Spleen (tissue), 7 donors: ENCODE data around the gene ARHGEF7.

Experiments used
- CTCF ChIP-seq, 11 experiments: fragments of 200-600 bp in 7 of 11; fragments of 450-650 bp in 4 of 11; sonication (generic) in 4 of 11; IDR thresholded peaks in 8 of 11; conservative IDR thresholded peaks in 3 of 11; 1 replicate in 7 of 11; 2 replicates in 4 of 11; pipeline versions ENCODE4 v1.4.0 to v1.8.0; 2016 to 2021; ENCODE audit warnings: antibody characterized with exemption in 11 of 11, inconsistent platforms in 4 of 11, mild to moderate bottlenecking in 1 of 11
- POLR2A ChIP-seq, 3 donors: fragments of 450-650 bp; IDR thresholded peaks; one replicate each; pipeline ENCODE4 v1.5.1; 2017; ENCODE audit warnings: antibody characterized with exemption in 3 of 3, mild to moderate bottlenecking in 1 of 3
- POLR2AphosphoS5 ChIP-seq, 3 donors: sonication (generic); formaldehyde crosslinking; IDR thresholded peaks; one replicate each; pipeline ENCODE4 v1.5.1; 2017; ENCODE audit warnings: antibody characterized with exemption in 3 of 3
- donor health status: DM: no; HTN: no; CAD: no; lungs with moderate emphysema.
- donor health status: DM: no; HTN: no; CAD: no.
- donor health status: DM: no; HTN: no; CAD: no.

DNA sequence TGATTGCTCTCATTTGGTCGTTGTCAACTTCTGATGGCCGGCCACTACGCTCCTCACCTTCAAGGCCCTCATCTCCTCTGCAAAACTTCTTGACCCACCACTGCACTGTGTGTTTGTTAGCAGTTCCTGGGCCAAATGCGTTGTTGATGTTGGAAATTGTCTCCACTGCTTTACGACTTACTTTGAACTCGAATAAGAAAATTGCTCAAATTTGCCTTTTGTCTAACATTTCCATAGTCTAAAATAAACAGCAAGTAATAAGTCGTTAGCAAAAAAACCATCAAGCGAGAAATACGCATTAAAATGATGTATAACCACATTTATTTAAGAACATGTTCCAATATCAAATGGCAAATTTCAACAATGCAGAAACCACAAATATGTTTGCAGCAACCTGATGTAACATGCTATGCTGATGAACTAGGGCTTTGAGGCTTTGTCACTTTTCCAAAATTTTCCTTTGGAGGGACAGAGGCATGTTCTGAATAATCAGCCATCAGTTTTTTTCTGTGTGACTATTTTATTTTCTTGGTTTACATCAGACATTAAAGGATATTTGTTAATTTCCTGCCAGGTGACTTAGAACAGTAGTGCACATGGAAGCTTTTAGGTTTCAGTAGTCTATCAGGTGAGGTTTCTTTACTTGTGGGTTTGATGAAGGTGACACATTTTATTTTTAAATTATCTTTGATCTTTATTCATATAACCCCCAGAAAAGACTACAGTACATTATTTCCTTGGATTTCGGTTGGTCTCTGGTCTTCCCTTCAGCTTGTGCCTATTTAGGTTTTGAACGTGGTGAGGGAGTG lies 130.7 kb downstream of the ARHGEF7 start:
- no peak for TF ChIP-seq CTCF (IDR thresholded peaks at IDR 0.05 in 8 of 11, conservative IDR thresholded peaks at IDR 0.05 in 3 of 11)
- TF ChIP-seq POLR2AphosphoS5 (IDR thresholded peaks at IDR 0.05): no peak
- TF ChIP-seq POLR2A (IDR thresholded peaks at IDR 0.05): no peak
